HG02981 (cell line): ENCODE data around the gene IQUB.
"Not testable (repeated sequence)": the region's sequence is repeated elsewhere in the genome, so short reads cannot be mapped to it uniquely, and the experiment has no call there.

Experiments
- ATAC-seq: cut with Tn5 transposase; IDR thresholded peaks from one replicate; pipeline ENCODE4 v1.9.1; 2021; ENCODE audit warnings: mild to moderate bottlenecking, moderate library complexity; ENCODE audit not compliant: unreplicated experiment

Gene IQUB

DNA sequence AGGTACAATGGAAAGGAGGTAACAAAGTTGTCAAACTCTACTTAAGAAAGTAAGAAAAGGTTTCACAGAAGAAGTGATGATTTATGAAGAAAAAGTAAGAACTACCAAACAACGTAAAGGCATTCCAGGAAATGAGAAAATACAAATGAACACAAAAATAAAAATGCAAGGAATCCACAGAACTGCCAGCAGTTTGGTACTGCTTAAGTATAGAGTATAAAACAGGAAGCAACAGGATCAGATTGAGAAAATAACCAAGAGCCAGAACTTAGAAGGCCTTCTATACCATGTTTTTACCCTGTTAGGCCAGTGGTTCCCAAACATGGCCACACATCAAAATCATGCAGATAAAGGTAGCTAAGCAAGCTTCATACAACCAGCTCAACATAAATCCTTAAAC is 14.0 kb upstream of the IQUB start:
- no peak for ATAC-seq

DNA sequence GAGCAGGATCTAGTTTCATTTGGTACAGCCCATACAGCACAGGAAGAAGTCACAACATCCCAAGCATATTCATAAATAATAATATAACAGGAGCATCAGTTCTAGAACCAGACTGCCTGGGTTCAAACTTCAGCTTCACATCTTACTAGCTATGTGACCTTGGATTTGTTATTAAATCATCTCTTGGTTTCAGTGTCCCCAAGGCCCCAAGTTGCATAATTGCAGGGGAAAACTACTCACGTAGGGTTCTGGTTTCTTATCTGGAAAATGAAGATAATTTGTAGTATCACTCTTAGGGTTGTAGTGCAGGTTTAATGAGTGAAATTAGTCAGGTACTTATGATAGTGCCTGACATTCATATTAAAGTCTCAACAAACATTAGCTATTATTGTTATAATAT is 5.5 kb upstream of the IQUB start:
- peak; percentile 27 for ATAC-seq

DNA sequence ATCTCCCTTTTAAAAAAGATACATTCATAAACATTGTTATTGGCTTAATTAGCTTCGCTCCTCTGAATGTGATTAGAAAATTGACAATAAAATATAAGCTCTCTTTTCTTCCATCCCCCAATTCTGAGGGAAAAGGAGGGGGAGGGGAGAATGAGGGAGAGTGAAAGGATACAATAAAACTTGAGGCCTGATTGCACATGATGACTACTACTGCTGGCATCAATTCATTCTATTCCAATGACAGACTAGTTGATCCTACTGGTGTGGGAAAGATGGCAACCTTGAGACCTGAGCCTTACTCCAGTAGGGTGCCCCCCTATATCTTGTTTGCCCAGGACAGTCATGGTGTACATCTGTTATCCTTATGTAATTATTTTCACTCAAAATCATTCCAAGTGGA is 4.5 kb upstream of the IQUB start:
- ATAC-seq = no peak

DNA sequence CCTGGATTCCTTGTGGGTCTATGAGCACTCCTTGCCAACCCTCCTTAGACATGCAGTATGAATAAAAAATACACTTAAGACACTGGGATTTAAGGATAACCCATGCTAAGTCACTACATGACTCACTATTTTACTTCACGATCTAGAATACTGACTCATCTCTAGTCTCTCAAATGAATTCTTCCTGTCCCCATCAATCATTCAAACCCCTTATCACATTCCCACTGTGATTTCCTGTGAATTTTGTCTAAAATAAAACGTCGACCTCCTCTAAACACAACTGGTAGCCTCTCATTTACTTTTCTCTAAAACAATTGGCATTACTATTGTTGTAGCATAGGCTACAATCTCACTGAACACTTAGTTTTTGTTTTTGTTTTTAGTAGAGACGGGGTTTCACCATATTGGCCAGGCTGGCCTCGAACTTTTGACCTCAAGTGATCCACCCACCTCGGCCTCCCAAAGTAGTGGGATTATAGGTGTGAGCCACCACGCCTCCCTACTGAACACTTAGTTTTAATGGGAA is 3.9 kb upstream of the IQUB start:
- ATAC-seq = no peak

DNA sequence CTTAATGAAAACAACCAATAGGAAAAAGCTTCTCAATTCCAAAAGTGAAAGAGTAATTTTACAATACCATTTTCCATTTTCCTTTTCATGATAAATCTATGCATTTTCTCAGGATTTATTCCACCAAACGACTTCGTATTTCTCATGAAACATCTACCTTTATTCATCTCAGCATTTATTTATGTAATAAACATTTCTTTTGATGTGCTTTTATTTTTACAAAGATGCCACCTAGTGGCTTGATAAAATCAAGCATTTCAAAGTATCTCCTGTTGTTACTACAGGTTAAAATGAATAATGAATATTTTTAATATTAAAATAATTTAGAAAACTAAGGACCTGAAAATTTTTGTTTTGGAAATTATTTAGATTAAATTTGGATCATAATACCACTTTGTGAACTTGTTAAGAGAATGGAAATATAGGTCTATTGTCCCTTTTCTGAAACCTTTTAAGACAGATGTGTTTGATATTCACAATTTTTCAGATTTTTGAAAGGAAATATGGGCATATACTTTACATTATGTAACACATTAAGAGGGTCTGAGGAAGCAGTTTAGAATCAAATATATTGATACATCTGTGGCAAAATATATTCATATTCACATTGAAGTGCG is 2.7 kb upstream of the IQUB start:
- ATAC-seq = no peak

DNA sequence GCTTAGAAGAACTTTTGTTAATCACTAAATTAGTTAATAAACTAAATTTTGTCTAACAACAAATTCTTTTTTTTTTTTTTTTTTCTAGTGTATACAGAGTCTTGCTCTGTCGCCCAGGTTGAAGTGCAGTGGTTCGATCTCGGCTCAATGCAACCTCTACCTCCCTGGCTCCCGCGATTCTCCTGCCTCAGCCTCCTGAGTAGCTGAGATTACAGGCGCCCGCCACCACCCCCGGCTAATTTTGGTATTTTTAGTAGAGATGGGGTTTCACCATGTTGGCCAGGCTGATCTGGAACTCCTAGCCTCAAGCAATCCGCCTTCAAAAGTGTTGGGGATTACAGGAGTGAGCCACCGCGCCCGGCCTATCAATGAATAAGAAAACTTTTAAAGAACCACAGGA is 1.1 kb upstream of the IQUB start:
- ATAC-seq = no peak

DNA sequence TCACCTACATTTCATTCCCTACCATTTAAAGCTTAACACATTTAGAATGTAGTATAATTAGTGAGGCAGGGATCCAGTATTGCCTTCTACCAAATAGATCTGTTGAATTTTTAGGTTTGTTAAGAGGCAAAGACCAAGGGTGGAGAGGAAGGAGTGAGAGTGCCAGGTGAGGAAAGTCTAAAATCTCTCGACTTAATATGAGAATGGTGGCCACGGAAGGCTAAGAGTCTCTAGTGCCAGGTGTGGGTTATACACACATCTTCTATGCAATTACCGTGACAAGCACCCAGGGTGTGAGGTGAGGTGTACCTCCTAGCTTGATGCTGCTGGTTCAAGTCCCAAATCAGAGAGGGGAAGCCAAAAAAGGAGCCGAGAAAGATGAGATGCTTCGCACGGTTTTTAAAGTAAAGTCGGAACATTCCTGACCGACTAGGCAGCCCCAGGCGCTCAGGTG is 439 bp downstream of the IQUB start:
- ATAC-seq = peak; percentile 17

DNA sequence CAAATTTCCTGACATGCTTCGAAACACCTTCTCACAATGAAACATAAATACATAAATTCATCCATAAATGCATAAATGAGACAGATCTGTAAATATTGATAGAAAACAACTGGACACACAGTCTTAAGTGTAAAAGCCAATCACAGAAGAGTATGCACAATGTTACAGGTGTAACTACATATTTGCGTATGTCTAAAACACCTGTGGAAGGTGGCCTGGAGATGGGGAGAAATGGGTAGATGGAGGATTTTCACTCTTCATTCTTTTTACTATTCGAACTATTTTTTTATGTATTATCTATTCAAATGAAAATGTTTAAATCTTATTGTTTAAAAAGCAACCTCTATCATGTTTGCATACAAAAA is 860 bp downstream of the IQUB start:
- ATAC-seq = no peak

DNA sequence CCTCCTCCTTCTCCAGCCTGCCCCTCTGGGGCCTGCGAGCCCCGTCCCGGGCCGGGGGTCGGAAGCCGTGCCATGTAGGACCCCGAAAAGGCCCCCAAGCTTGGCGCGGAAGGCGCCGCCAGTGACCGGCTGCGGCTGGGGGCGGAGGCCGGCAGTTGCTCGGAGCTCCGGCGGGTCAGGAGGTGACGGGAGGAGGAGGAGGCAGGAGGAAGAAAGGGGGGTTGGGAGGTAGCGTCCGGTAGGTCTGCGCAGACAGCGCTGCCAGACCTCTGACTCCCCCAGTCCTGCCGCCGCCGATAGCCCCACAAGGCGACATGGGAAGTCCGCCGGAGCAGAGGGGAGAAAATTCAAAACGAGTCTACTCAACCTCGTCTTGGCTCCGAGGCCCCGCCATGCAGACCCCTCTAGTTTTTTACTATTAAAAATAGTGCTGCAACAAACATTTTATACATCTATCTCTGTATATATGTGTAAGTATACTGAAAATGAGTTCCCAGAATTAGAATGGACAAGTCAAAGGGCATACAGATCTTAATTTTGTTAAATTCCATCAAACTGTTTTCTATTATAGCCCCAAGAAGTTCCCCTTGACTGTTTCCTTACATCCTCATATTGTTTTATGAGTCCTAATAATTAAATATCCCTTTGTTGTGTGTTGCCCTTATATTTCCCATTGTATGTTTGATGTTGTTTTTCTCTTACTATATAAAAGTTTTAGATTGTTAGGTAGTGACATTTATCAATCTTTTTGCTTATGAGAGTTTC is 1.4 kb downstream of the IQUB start:
- ATAC-seq = not testable (repeated sequence)

DNA sequence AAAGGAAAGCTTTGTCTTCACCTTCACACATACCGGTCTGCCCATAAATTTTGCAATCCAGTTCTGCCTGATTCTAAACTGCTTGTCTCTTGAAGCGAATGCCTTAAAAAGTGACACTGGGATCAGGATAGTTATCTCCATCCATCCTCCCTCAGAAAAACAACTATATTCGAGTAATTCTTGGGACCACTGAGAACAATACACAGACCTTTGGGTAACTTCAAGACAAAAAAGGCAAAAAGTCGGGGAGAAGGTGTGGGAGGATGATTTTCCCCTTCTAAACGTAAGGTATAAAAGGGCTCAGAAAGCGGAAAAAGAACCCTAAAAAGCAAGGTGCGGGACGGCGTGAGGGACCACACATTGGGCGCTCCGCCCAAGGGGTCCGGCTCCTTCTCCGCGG is 2.1 kb downstream of the IQUB start:
- ATAC-seq = not testable (repeated sequence)

DNA sequence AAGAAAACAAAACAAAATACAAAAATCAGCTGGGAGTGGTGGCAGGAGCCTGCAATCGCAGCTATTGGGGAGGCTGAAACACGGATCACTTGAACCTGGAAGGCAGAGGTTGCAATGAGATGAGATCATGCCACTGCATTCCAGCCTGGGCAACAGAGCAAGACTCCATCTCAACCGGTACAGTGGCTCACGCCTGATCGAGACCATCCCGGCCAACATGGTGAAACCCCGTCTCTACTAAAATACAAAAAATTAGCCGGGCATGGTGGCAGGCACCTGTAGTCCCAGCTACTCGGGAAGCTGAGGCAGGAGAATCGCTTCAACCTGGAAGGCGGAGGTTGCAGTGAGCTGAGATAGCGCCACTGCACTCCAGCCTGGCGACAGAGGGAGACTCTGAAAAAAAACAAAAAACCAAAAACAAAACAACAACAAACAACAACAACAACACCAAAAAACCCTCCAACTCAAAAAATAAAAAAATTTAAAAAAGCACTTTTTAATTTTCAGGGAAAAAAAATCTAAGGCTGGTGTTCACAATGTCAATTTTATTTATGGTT is 4.3 kb downstream of the IQUB start:
- ATAC-seq = not testable (repeated sequence)

DNA sequence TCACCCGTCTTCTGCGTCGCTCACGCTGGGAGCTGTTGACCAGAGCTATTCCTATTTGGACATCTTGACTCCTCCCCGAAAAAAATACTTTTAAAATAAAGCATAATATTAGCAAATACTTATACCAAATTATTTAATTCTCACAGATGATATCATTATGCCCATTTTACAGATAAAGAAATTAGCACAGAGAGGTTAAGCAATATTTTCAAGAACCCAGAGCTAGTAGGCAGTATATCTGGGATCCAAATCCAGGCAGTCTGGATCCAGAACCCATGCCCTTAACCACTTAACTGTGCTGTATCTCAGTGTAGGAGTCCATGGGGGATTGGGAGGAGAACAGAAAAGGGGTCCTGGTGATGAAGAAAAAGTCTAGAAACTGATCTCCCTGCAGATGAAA is 6.1 kb downstream of the IQUB start:
- ATAC-seq = no peak

DNA sequence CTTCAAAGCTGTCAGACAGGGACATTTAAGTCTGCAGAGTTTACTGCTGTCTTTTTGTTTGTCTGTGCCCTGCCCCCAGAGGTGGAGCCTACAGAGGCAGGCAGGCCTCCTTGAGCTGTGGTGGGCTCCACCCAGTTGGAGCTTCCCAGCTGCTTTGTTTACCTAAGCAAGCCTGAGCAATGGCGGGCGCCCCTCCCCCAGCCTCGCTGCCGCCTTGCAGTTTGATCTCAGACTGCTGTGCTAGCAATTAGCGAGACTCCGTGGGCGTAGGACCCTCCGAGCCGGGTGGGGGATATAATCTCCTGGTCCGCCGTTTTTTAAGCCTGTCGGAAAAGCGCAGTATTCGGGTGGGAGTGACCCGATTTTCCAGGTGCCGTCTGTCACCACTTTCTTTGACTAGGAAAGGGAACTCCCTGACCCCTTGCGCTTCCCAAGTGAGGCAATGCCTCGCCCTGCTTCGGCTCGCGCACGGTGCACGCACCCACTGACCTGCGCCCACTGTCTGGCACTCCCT is 6.6 kb downstream of the IQUB start:
- not testable (repeated sequence) for ATAC-seq

DNA sequence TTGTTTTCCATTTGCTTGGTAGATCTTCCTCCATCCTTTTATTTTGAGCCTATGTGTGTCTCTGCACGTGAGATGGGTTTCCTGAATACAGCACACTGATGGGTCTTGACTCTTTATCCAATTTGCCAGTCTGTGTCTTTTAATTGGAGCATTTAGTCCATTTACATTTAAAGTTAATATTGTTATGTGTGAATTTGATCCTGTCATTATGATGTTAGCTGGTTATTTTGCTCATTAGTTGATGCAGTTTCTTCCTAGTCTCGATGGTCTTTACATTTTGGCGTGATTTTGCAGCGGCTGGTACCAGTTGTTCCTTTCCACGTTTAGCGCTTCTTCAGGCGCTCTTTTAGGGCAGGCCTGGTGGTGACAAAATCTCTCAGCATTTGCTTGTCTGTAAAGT is 7.9 kb downstream of the IQUB start:
- not testable (repeated sequence) for ATAC-seq

DNA sequence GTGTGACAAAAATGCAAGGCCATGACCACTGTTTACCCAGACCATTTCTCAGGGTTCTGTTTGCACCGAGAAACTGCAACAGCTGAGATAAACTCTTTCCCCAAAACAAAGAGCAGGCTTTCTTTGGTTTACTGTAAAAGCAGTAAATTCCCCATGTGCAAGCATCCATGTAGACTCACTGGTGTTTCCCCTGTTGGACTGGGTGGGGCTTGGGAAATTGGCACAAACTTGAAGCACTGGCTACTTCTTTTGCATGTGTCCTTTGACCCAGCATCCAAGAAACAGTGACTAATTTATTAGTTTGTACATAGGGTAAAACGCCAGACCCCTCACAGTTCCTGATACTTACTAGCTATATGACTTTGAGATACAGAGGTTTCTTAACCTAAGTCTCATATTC is 12.3 kb downstream of the IQUB start:
- no peak for ATAC-seq

DNA sequence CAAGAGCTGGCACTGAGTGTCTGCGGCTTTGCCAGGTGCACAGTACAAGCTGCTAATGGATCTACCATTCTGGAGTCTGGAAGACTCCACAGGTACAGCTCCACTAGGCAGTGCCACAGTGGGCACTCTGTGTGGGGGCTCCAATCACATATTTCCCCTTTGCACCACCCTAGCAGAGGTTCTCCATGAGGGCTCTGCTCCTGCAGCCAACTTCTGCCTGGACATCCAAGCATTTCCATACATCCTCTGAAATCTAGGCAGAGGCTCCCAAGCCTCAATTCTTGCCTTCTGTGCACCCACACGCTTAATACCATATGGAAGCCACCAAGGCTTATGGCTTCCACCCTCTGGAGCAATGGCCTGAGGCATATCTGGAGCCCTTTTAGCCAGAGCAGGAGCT is 29.2 kb downstream of the IQUB start:
- ATAC-seq = no peak

DNA sequence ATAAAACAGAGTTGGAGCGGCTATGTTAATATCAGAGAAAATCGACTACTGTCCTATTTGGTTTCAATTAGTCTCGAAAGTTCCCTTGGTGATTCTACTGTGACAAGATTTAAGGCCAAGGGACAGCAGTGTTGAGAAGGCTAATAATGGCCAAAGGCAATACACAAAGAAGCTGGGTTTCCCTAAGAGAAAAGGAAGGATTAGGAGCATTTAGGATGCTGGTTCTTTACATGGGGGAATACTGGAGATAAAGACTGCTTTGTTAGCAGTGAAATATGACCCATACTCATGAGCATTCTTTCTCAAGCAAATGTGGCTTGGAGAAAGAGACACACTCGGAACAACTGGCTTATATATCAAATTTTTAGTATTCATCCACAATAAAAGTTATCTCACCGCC is 32.2 kb downstream of the IQUB start:
- ATAC-seq = no peak

DNA sequence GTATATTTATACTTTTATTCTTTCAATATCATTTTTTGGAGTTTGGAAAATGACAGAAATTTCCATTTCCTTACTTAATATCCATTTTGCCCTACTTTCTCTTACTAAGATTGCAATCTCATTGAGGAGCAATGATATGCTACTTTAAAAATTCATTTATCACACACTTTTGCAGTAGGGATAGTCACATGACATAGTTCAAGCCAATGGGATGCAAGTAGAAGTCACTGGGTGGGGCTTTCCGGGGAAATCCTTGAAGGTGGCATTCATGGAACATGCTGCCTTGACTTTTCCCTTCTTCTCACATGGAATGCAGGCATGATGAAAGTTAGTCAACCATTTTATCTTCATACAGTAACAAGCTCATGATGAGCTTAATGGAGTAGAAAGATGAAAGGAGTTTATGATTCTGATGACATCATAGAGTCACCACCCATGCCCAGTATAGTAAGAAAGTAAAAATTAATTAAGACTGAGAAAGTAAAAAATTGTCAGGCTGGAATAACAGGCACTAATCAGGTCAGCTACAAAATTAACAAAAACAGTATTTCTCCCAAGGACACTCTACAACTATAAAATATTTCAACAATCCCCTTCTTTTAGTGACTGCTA is 33.4 kb downstream of the IQUB start:
- no peak for ATAC-seq

DNA sequence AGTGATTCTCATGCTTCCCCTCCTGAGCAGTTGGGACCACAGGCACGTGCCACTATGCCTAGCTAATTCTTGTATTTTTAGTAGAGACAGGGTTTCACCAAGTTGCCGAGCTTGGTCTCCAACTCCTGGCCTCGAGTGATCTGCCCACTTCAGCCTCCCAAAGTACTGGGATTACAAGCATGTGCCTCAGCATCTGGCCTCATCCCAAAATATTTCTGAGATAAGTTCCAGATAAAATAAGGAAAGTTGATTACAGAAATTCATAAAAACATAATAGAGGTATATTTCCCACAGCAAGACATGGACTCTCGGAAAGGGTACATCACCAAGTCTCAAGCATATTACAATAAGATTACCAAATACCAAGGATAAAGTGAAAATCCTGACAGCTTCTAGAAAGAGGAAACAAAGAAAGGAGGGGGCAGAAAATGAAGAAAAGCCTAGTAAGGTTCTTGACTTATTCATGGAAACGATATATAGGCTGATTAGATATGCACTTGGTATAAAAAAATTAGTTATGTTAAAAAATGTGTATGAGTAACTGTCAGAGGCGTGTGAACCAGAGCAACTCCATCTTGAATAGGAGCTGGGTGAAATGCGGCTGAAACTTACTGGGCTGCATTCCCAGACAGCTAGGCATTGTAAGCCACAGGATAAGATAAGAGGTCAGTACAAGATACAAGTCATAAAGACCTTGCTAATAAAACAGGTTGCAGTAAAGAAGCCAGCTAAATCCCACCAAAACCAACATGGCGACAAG is 35.0 kb downstream of the IQUB start:
- no peak for ATAC-seq

DNA sequence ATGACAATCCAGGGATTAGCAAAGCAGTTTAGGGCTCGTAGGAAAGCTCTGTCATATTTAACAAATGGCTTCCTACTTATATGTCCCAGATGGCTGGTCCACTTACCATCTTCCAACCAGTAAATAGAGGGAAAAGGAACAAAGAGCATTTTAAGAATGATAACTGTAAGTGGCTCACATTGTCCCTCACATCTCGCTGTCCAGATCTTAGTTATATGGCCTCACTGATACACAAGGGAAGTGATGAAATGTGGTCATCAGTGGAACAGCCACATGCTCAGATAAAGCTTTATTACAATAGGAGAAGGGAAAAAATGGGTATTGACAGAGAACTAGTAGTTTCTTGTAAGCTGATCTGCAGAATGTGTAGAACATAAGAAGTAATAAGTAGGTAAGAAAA is 35.8 kb downstream of the IQUB start:
- no peak for ATAC-seq

DNA sequence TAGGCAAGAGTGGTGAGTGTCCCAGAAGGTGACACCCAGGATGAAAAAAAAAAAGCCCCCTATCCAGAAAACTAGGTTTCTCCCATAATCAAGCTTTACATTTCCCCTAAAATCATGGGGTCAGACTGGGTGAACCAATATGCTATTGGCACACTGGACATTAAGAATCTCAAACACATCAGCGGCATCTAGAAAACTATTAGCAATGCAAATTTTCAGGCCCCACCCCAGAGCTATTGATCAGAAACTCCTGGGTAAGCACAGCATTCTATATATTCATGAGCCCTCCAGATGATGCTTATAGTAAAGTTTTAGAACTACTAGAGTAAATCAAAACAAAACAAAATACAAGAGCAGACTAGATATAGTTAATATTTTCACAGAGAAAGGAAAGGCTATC is 36.4 kb downstream of the IQUB start:
- no peak for ATAC-seq
